Spinal cord (tissue), 10 donors: ENCODE results near the gene ACTR5. TPM values are rescaled to one million over a fixed set of nuclear protein-coding genes. Genes with fewer than 3 reads are reported as not detected.

Source experiments
- DNase-seq, 6 donors: peaks; one replicate each; pipeline versions ENCODE4 v3.0.0 to v3.0.0-alpha.2; 2013 to 2015; ENCODE audit warnings: low spot score in 6 of 6, low read depth in 4 of 6
- H3K27ac ChIP-seq: one replicate; pipeline ENCODE4 v1.5.1; 2013; ENCODE audit warnings: low read depth, low read length, control low read depth
- H3K27me3 ChIP-seq: one replicate; pipeline ENCODE4 v1.6.1; 2013; ENCODE audit warnings: low read length; ENCODE audit not compliant: control insufficient read depth, insufficient read depth
- H3K36me3 ChIP-seq: one replicate; pipeline ENCODE4 v1.6.1; 2013; ENCODE audit warnings: low read length; ENCODE audit not compliant: control insufficient read depth, insufficient read depth
- H3K4me1 ChIP-seq: one replicate; pipeline ENCODE4 v1.6.1; 2013; ENCODE audit warnings: low read length; ENCODE audit not compliant: control insufficient read depth, insufficient read depth
- H3K4me3 ChIP-seq: one replicate; pipeline ENCODE4 v1.5.1; 2013; ENCODE audit warnings: low read depth, low read length, control low read depth
- H3K9me3 ChIP-seq: one replicate; pipeline ENCODE4 v1.6.1; 2013; ENCODE audit warnings: low read length; ENCODE audit not compliant: control insufficient read depth, insufficient read depth
- WGBS: methylation state at CpG from one replicate; pipeline ENCODE4 v1.1.5; 2013; ENCODE audit warnings: missing lambda C conversion rate; ENCODE audit not compliant: insufficient coverage; 5-methylcytosine and 5-hydroxymethylcytosine counted together
- polyA plus RNA-seq, 2 donors: library from polyadenylated mRNA; unstranded; fragments of 120-200 nt; gene quantifications; one replicate each; pipeline ENCODE4 v1.2.1, GENCODE V29; 2013; ENCODE audit not compliant: insufficient read length in 2 of 2
- total RNA-seq, 2 donors: library from RNA; depleted of rRNA in 1 of 2; stranded (reverse); fragments of 120-200 nt in 1 of 2; fragments of >200 nt in 1 of 2; gene quantifications; one replicate each; pipeline versions ENCODE4 v1.2.3 to v1.2.4, GENCODE V29; 2013 to 2014
- donor health status: healthy.

The ACTR5 gene
- total and polyA plus RNA-seq, 4 donors: 7.1 to 10.9 (median 8.9) TPM

DNA sequence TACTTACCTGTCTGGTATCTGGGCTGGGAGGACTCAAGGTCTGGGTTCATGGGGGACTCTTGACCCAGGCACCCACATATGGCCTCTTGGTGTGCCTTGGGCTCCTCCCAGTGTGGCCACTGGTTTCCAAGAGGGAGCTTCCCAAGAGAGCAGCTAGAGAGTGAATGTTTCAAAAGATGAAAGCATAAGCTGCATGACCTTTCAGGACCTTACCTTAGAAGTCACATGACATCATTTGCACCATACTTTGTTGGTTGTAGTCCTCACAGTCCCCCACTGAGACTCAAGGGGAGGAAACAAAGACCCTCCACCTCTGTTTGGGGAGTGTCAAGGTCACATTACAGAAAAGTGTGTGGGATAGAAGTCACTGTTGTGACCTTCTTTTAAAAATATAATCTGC is 13.9 kb downstream of the ACTR5 start:
- Histone ChIP-seq H3K9me3 (no peaks in the 10 kb centered on the region), H3K4me1 (no peaks in the 10 kb centered on the region), H3K36me3 (peaks cover 58% of the 10 kb centered on the region), H3K27me3 (no peaks in the 10 kb centered on the region), H3K4me3 (no peak overlapping the region), H3K27ac (no peak overlapping the region)
- no peak for DNase-seq

DNA sequence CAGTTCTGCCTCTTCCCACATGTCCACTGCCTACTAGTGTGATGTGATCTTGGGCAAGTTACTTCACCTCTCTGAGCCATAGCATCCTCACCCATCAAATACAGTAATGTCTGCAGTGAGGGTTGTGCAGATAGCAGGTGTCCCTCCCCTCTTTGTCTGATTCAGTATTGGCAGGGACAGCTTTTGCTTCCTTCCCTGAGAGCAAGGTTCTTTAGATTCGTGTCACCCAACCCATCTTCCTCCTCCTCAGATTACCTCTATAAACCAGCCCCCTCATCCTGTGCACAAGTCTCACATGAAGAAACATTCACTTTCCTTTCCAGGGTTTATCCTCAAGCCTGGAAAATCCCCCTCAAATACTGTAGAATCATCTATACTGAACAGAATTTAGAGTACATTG is 15.4 kb downstream of the ACTR5 start:
- Histone ChIP-seq H3K36me3 (peaks cover 62% of the 10 kb centered on the region), H3K9me3 (no peaks in the 10 kb centered on the region), H3K4me1 (no peaks in the 10 kb centered on the region), H3K27ac (no peak overlapping the region), H3K27me3 (no peaks in the 10 kb centered on the region), H3K4me3 (no peak overlapping the region)
- WGBS: 92% methylated on average over 1 of the region's 1 CpG
- no peak for DNase-seq

DNA sequence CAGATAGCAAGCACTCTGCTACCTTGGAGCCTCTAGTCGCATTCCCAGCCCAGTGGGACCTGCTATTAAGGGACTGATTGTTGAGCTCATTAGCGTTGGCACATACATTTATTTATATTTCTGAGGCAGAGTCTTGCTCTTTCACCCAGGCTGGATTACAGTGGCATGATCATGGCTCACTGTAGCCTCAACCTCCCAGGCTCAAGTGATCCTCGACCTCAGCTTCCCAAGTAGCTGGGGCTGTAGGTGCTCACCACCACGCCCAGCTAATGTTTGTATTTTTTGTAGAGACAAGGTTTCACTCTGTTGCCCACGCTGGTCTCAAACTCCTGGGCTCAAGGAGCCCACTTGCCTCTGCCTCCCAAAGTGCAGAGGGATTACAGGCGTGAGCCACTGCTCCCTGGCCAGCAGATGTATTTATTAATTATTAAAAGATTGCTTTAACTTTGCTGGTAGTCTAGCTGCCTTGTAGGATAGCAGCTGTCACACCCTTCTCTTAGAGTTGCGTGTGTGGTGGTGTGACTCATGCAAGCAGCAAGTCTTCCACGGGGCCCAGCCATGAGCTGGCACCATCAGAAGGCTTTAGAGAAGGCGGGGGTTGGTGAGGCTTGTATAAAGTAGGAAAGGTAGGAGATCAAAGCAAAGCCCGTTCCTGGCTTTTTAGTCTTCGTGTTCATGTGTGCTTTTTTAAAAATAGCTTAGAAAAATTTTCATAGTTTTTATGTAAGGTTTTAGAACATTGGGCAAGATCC is 16.5 kb downstream of the ACTR5 start:
- Histone ChIP-seq H3K4me1 (no peaks in the 10 kb centered on the region), H3K27ac (no peak overlapping the region), H3K9me3 (no peaks in the 10 kb centered on the region), H3K27me3 (no peaks in the 10 kb centered on the region), H3K36me3 (peaks cover 68% of the 10 kb centered on the region), H3K4me3 (no peak overlapping the region)
- DNase-seq: no peak
- 87% methylated on average over 4 of the region's 11 CpGs for WGBS

DNA sequence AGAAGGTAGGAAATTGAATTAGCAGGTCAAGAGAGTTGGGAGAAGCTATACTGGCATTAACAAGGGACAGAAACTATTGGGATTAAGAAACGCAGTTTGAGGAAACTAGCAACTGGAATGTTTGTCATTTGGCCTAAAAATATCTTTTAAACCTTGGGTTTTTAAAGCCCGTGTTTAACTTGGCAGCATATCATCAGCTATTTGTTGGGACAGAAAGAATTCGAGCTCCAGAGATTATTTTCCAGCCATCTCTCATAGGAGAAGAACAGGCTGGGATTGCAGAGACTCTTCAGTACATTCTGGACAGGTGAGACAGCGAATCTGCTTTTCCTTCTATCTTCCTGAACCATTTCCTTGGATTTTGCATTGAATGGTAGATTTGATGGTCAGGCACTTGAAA is 17.8 kb downstream of the ACTR5 start:
- H3K27ac ChIP-seq: no peak overlapping the region

DNA sequence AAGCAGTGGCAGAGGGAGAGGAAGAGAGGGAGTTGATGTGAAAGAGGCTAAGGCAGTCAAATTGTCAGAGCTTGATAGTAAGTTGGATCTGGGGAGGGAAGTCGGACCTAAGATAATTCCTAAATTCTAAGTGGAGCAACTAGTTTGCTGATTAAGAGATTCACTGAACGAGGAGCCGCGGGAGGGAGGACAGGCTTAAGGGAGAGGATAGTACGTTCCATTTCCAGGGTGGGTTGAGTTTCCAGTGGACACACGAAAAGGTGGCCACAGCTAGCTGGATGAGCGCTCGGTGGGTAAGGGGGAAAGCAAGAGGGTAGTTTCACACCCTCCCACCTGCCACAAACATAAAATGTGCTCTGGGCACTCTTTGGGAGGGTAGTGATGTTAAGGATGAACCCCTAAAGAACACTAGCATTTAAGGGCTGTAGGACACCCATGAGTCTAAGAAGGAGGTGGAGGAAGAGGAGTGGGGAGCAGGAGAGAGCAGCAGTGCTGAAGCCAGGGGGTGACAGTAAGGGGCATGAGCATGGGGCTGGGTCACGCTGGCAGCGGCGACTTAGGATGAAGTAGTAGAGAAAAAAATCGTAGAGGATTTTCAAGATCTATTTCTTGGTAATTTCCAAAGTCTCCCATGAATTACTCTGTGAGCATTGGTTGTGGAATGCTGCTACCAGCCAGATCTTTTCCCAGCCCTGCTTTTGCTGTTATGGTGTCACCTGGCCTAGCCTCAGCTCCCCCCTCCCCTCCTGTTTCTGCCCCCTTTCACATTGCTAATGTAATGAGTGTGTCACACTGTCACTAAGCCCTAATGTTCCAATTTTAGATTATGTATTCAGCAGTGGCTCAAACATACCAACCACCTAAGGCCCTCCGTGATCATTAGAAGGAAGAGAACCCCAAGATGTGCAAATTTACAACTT is 21.4 kb downstream of the ACTR5 start:
- H3K27ac ChIP-seq: no peak overlapping the region
- 87% methylated on average over 6 of the region's 13 CpGs for WGBS
- H3K9me3 ChIP-seq: no peaks in the 10 kb centered on the region
- no peaks in the 10 kb centered on the region for H3K4me1 ChIP-seq
- peaks cover 73% of the 10 kb centered on the region for H3K36me3 ChIP-seq
- no peak for DNase-seq
- H3K4me3 ChIP-seq: no peak overlapping the region
- no peaks in the 10 kb centered on the region for H3K27me3 ChIP-seq

More for the DNA sequence above, 17.8 kb downstream of the ACTR5 start:
- no peak for DNase-seq
- 90% methylated on average over 3 of the region's 4 CpGs for WGBS
- Histone ChIP-seq H3K4me3 (no peak overlapping the region), H3K9me3 (no peaks in the 10 kb centered on the region), H3K4me1 (no peaks in the 10 kb centered on the region), H3K27me3 (no peaks in the 10 kb centered on the region), H3K36me3 (peaks cover 66% of the 10 kb centered on the region)

DNA sequence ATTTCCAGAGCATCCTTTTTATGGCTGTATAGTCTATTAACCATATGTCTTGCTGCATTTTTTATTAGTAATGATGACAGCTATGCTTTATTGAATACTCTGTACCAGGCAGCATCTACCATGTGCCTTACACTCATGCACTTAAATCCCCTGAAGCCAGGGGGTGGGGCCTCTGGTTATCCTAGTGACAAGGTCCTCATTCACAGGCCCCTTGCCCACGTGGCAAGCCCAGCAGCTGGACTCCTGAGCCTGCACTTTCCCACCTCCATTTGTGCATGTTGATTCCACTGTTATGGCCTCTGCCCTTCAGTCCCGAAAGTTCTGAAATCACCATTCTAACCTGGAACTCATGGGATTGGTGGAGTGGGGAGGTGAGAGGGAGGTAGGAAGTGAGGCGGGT is 22.3 kb downstream of the ACTR5 start:
- H3K27me3 ChIP-seq: no peaks in the 10 kb centered on the region
- H3K9me3 ChIP-seq: no peaks in the 10 kb centered on the region
- DNase-seq: no peak
- H3K4me1 ChIP-seq: no peaks in the 10 kb centered on the region
- 81% methylated on average over 2 of the region's 3 CpGs for WGBS
- no peak overlapping the region for H3K4me3 ChIP-seq
- H3K27ac ChIP-seq: no peak overlapping the region
- H3K36me3 ChIP-seq: peaks cover 71% of the 10 kb centered on the region

DNA sequence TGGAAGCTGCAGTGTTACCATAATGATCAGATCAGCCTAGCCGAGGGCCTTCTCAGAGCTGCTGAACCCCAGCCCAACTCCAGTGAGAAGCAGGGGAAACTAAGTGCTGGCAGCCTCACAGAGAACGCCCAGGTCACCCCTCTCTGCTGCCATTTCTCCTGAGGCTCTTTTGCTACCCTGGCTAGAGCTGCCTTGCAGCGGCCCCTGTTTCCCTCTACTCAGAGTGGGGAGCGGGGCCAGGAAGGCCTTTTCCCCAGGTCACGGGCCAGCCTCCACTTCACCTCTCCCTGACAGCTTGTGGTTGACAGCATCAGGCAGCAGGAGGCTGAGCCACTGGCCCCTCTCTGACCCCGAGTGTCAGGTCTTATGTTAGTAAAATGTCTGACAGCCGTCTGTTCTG is 22.7 kb downstream of the ACTR5 start:
- H3K36me3 ChIP-seq: peaks cover 71% of the 10 kb centered on the region
- no peak overlapping the region for H3K27ac ChIP-seq
- H3K27me3 ChIP-seq: no peaks in the 10 kb centered on the region
- H3K9me3 ChIP-seq: no peaks in the 10 kb centered on the region
- 87% methylated on average over 7 of the region's 7 CpGs for WGBS
- no peaks in the 10 kb centered on the region for H3K4me1 ChIP-seq
- DNase-seq: no peak
- no peak overlapping the region for H3K4me3 ChIP-seq

DNA sequence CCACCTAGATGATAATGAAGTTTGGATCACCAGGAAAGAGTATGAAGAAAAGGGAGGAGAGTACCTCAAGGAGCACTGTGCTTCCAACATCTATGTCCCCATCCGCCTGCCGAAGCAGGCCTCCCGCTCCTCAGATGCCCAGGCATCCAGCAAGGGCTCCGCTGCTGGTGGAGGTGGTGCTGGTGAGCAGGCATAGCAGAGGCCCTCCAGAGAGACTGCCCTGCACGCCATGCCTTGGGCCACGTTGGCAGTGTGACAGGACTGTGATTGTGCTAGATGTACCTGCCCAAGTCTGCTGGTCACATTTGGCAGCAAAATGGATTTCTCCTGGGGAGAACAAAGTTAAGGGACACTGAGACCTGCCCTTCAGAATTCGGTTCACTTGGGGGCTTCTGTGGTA is 23.4 kb downstream of the ACTR5 start:
- Histone ChIP-seq H3K27me3 (no peaks in the 10 kb centered on the region), H3K9me3 (no peaks in the 10 kb centered on the region), H3K4me1 (no peaks in the 10 kb centered on the region), H3K36me3 (peaks cover 72% of the 10 kb centered on the region), H3K27ac (no peak overlapping the region), H3K4me3 (no peak overlapping the region)
- WGBS: 96% methylated on average over 7 of the region's 7 CpGs
- DNase-seq: no peak

DNA sequence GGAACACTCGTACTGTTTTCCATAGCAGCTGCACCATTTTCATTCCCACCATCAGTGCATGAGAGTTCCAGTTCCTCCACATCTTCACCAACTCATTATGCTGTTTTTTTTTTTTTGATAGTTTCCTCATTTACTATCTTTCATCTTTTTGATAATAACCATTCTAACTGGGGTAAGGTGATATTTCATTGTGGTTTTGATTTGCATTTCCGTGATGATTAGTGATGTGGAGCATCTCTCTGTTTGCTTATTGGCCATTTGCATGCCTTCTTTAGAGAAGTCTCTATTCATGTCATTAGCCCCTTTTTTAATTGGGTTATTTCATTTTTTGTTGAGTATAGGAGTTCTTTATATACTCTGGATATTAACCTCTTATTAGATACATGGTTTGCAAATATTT is 25.9 kb downstream of the ACTR5 start:
- Histone ChIP-seq H3K27me3 (no peaks in the 10 kb centered on the region), H3K4me3 (no peak overlapping the region), H3K27ac (no peak overlapping the region), H3K4me1 (no peaks in the 10 kb centered on the region), H3K36me3 (peaks cover 58% of the 10 kb centered on the region), H3K9me3 (no peaks in the 10 kb centered on the region)
- DNase-seq: no peak
- no CpG with 5 or more reads among the region's 2 CpGs for WGBS

DNA sequence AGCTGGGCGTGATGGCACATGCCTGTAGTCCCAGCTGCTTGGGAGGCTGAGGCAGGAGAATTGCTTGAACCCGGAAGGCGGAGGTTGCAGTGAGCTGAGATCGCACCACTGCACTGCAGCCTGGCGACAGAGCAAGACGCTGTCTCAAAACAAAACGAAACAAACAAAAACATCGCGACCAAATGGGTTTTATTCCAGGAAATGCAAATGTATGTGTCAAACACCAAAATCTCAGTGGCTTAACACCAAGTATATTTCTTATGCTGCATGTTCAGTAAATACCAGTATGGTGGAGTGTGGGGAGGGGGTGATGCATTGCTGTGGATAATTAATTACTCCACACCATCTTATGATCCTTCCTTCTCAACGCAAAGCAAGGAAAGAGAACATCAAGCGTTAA is 28.1 kb downstream of the ACTR5 start:
- H3K36me3 ChIP-seq: peaks cover 40% of the 10 kb centered on the region
- H3K9me3 ChIP-seq: no peaks in the 10 kb centered on the region
- 97% methylated on average over 6 of the region's 11 CpGs for WGBS
- no peaks in the 10 kb centered on the region for H3K4me1 ChIP-seq
- no peaks in the 10 kb centered on the region for H3K27me3 ChIP-seq
- no peak overlapping the region for H3K4me3 ChIP-seq
- H3K27ac ChIP-seq: no peak overlapping the region
- DNase-seq: no peak
